CD14-positive monocyte (primary cell): ENCODE measurements around the gene ANKRD55. TPM values are rescaled to one million over a fixed set of nuclear protein-coding genes. Genes with fewer than 3 reads are reported as not detected.
"Not testable (repeated sequence)": the region's sequence is repeated elsewhere in the genome, so short reads cannot be mapped to it uniquely, and the experiment has no call there.

Experiments used
- DNase-seq, 3 donors: peaks; one replicate each; pipeline ENCODE4 v3.0.0-alpha.2; 2011 to 2022
- H2AFZ ChIP-seq: 2 replicates; pipeline ENCODE4 v1.6.0; 2012; ENCODE audit warnings: mild to moderate bottlenecking, low read depth, low read length, inconsistent platforms; ENCODE audit not compliant: insufficient read depth, poor library complexity, severe bottlenecking
- H3K27ac ChIP-seq, 2 donors: 1 replicate in 1 of 2; 2 replicates in 1 of 2; pipeline ENCODE4 v1.5.1; 2012 to 2013; ENCODE audit warnings: low read length in 2 of 2, control low read depth in 1 of 2, inconsistent platforms in 1 of 2, low read depth in 1 of 2, mild to moderate bottlenecking in 1 of 2
- H3K27me3 ChIP-seq, 2 donors: one replicate each; pipeline versions ENCODE4 v1.6.0 to v1.6.1; 2011 to 2013; ENCODE audit warnings: low read length in 2 of 2; ENCODE audit not compliant: control insufficient read depth in 2 of 2, insufficient read depth in 2 of 2
- H3K36me3 ChIP-seq, 2 donors: replicated peaks in 1 of 2; 1 replicate in 1 of 2; 2 replicates in 1 of 2; pipeline versions ENCODE4 v1.5.1 to v1.6.1; 2012 to 2013; ENCODE audit warnings: low read length in 2 of 2, control low read depth in 1 of 2, inconsistent platforms in 1 of 2, mild to moderate bottlenecking in 1 of 2; ENCODE audit not compliant: insufficient read depth in 2 of 2, control insufficient read depth in 1 of 2
- H3K4me1 ChIP-seq, 2 donors: 1 replicate in 1 of 2; 2 replicates in 1 of 2; pipeline versions ENCODE4 v1.5.1 to v1.6.1; 2012 to 2013; ENCODE audit warnings: low read length in 2 of 2, control low read depth in 1 of 2, inconsistent platforms in 1 of 2, mild to moderate bottlenecking in 1 of 2, moderate library complexity in 1 of 2; ENCODE audit not compliant: insufficient read depth in 2 of 2, control insufficient read depth in 1 of 2
- H3K4me2 ChIP-seq: replicated peaks from 2 replicates; pipeline ENCODE3; 2012; ENCODE audit warnings: low read length, moderate library complexity, mild to moderate bottlenecking; ENCODE audit not compliant: poor library complexity, severe bottlenecking; ENCODE audit errors: extremely low read depth
- H3K4me3 ChIP-seq, 3 experiments: fragments of 200-600 bp in 1 of 3; sonication (generic) in 1 of 3; replicated peaks in 1 of 3; 1 replicate in 2 of 3; 2 replicates in 1 of 3; pipeline ENCODE4 v1.5.1; 2011 to 2013; ENCODE audit warnings: low read length in 3 of 3, mild to moderate bottlenecking in 3 of 3, control low read depth in 2 of 3, low read depth in 2 of 3, inconsistent platforms in 1 of 3, moderate library complexity in 1 of 3
- H3K79me2 ChIP-seq: 2 replicates; pipeline ENCODE4 v1.6.0; 2012; ENCODE audit warnings: mild to moderate bottlenecking, control low read depth, inconsistent platforms, low read length, moderate library complexity; ENCODE audit not compliant: insufficient read depth
- H3K9ac ChIP-seq: 2 replicates; pipeline ENCODE4 v1.6.0; 2017; ENCODE audit warnings: low read length, mild to moderate bottlenecking; ENCODE audit not compliant: insufficient read depth, poor library complexity, severe bottlenecking
- H3K9me3 ChIP-seq, 2 donors: replicated peaks in 1 of 2; 1 replicate in 1 of 2; 2 replicates in 1 of 2; pipeline versions ENCODE4 v1.5.1 to v1.6.1; 2012 to 2013; ENCODE audit warnings: low read length in 2 of 2, control low read depth in 1 of 2; ENCODE audit not compliant: control insufficient read depth in 1 of 2, insufficient read depth in 1 of 2
- H4K20me1 ChIP-seq: 2 replicates; pipeline ENCODE4 v1.6.0; 2012; ENCODE audit warnings: mild to moderate bottlenecking, low read length, control low read depth, moderate library complexity; ENCODE audit not compliant: insufficient read depth
- H3K27ac Mint-ChIP-seq, 7 donors: one replicate each; pipeline ENCODE4 v1.8.0; 2020; ENCODE audit warnings: mild to moderate bottlenecking in 7 of 7, mixed read lengths in 7 of 7, moderate library complexity in 6 of 7, inconsistent platforms in 2 of 7
- H3K27me3 Mint-ChIP-seq, 3 donors: one replicate each; pipeline ENCODE4 v1.8.0; 2021 to 2022; ENCODE audit warnings: low read depth in 3 of 3, mild to moderate bottlenecking in 3 of 3, mixed read lengths in 3 of 3, moderate library complexity in 3 of 3, inconsistent platforms in 1 of 3
- H3K36me3 Mint-ChIP-seq, 2 donors: one replicate each; pipeline ENCODE4 v1.8.0; 2020; ENCODE audit warnings: mixed read lengths in 2 of 2, inconsistent platforms in 1 of 2, mild to moderate bottlenecking in 1 of 2
- H3K4me1 Mint-ChIP-seq: one replicate; pipeline ENCODE4 v1.8.0; 2020; ENCODE audit warnings: mild to moderate bottlenecking, mixed read lengths
- H3K4me3 Mint-ChIP-seq, 2 donors: one replicate each; pipeline ENCODE4 v1.8.0; 2020; ENCODE audit warnings: mild to moderate bottlenecking in 2 of 2, mixed read lengths in 2 of 2, moderate library complexity in 1 of 2
- H3K9me3 Mint-ChIP-seq, 7 donors: one replicate each; pipeline ENCODE4 v1.8.0; 2020 to 2022; ENCODE audit warnings: mixed read lengths in 7 of 7, mild to moderate bottlenecking in 6 of 7, moderate library complexity in 6 of 7, inconsistent platforms in 2 of 7
- WGBS: methylation state at CpG from one replicate; pipeline ENCODE4 v1.1.5; 2013; ENCODE audit warnings: missing lambda C conversion rate; ENCODE audit not compliant: insufficient coverage; 5-methylcytosine and 5-hydroxymethylcytosine counted together
- intact Hi-C, 2 donors: fragments of 100-400 bp; cut with micrococcal nuclease; formaldehyde crosslinking; loops; one replicate each; pipeline versions ENCODE4 v1.15.0 to v1.15.1; 2023
- polyA plus RNA-seq, 3 donors: library from polyadenylated mRNA; depleted of rRNA in 1 of 3; unstranded in 2 of 3; stranded (reverse) in 1 of 3; fragments of 300-500 nt in 2 of 3; fragments of >200 nt in 1 of 3; fragmentation: Illumina TruSeq in 2 of 3; gene quantifications; 1 replicate in 2 of 3; 2 replicates in 1 of 3; pipeline ENCODE4 v1.2.3, GENCODE V29; 2012 to 2021
- TF ChIP-seq, protein P1 (sequence below): fragments of 200-600 bp; IDR thresholded peaks from one replicate; pipeline ENCODE4 v1.8.0; 2022; ENCODE audit warnings: antibody characterized with exemption, mild to moderate bottlenecking

Gene ANKRD55
- polyA plus RNA-seq, 3 donors = 0.20 to 0.55 (median 0.28) TPM

DNA sequence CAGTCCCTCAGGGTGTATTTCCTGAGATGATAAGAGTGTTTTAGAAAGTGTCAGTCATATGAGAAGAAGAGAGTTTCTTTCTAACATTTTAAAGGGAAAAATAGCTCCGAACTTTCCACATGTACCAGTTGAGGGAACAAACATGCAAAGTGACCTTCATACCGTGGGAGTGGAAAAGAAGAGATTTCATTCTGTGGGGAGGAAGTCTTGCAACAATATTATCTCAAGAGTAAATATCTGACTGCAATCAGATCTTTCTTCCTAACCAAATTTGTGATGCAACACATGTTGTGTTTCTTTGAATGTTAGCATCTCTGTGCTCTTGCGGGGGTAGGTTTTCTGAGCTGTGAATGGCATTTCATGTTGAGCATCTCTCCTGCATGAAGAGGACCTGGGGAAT is 30.6 kb downstream of the ANKRD55 start:
- H3K27ac ChIP-seq = no peak overlapping the region

DNA sequence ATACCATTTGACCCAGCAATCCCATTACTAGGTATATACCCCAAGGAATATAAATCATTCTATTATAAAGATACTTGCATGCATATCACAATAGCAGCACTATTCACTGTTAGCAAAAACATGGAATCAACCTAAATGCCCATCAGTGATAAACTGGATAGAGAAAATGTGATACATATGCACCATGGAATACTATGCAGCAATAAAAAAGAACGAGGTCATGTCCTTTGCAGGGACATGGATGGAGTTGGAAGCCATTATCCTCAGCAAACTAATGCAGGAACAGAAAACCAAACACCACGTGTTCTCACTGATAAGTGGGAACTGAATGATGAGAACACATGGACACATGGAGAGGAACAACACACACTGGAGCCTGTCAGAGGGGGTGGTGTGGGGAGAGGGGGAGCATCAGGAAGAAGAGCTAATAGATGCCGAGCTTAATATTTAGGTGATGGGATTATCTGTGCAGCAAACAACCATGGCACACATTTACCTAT is 31.3 kb downstream of the ANKRD55 start:
- H3K27ac Mint-ChIP-seq = peak overlapping the region in 1 of 7 donors; percentile 23
- H3K27me3 ChIP-seq, H3K27me3 Mint-ChIP-seq, H3K4me3 Mint-ChIP-seq, H2AFZ ChIP-seq, DNase-seq, H3K9ac ChIP-seq, H4K20me1 ChIP-seq, H3K9me3 Mint-ChIP-seq, H3K79me2 ChIP-seq, H3K4me3 ChIP-seq, H3K36me3 ChIP-seq, H3K36me3 Mint-ChIP-seq, H3K4me2 ChIP-seq, H3K9me3 ChIP-seq, H3K27ac ChIP-seq: not testable (repeated sequence)
- peaks cover 35% of the 10 kb centered on the region for H3K4me1 Mint-ChIP-seq
- intact Hi-C loops = loop anchor here in 1 of 2 donors (5.0 to 10.0 kb wide), 2 partner anchors 205 to 267 kb away; no protein-coding TSS in a partner anchor
- WGBS = no CpG with 5 or more reads among the region's 3 CpGs
- peaks cover 29 to 30% of the 10 kb centered on the region in 2 donors for H3K4me1 ChIP-seq

More for the DNA sequence above, 30.6 kb downstream of the ANKRD55 start:
- Mint-ChIP-seq H3K36me3 (no peaks in the 10 kb centered on the region), H3K4me3 (no peak overlapping the region), H3K9me3 (peaks cover 0 to 5% (median 2%) of the 10 kb centered on the region in 7 donors), H3K27ac (peak overlapping the region in 3 of 7 donors; percentile 3 to 60 (median 37)), H3K27me3 (peaks cover 0 to 2% (median 2%) of the 10 kb centered on the region in 3 donors), H3K4me1 (peaks cover 38% of the 10 kb centered on the region)
- DNase-seq = no peak
- Histone ChIP-seq H3K4me2 (no peak overlapping the region), H3K4me1 (peaks cover 29 to 31% of the 10 kb centered on the region in 2 donors), H3K27me3 (no peaks in the 10 kb centered on the region), H4K20me1 (no peaks in the 10 kb centered on the region), H3K4me3 (no peak overlapping the region), H2AFZ (peak overlapping the region; percentile 1), H3K9me3 (no peaks in the 10 kb centered on the region), H3K36me3 (no peaks in the 10 kb centered on the region), H3K9ac (no peak overlapping the region), H3K79me2 (no peaks in the 10 kb centered on the region)
- no CpG with 5 or more reads among the region's 3 CpGs for WGBS
- intact Hi-C loops = loop anchor here in 1 of 2 donors (5.0 to 10.0 kb wide), 2 partner anchors 205 to 268 kb away; no protein-coding TSS in a partner anchor
- TF ChIP-seq, protein P1, sequence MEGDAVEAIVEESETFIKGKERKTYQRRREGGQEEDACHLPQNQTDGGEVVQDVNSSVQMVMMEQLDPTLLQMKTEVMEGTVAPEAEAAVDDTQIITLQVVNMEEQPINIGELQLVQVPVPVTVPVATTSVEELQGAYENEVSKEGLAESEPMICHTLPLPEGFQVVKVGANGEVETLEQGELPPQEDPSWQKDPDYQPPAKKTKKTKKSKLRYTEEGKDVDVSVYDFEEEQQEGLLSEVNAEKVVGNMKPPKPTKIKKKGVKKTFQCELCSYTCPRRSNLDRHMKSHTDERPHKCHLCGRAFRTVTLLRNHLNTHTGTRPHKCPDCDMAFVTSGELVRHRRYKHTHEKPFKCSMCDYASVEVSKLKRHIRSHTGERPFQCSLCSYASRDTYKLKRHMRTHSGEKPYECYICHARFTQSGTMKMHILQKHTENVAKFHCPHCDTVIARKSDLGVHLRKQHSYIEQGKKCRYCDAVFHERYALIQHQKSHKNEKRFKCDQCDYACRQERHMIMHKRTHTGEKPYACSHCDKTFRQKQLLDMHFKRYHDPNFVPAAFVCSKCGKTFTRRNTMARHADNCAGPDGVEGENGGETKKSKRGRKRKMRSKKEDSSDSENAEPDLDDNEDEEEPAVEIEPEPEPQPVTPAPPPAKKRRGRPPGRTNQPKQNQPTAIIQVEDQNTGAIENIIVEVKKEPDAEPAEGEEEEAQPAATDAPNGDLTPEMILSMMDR = no peak
